ENCODE results near the gene SLPI.

DNA sequence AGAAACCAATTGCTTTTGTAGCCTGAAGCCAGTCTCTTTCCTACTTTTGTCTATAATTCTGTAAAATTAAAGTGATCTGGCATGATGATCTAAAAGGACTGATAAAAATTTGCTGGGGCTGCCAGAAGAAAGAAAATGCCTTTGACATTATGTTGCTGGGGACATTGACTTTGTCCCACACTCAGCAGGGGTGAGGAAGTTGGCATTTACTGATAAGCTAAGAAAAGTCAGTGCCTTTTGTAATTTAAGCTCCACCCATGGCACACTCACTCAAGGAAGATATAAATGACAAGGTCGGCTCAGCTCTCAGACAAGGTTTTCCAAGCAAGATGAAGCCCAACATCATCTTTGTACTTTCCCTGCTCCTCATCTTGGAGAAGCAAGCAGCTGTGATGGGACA, 47.6 kb downstream of the SLPI start, which contains the start of gene SEMG1:
- TF ChIP-seq CTCF (conservative IDR thresholded peaks at IDR 0.05) (no peak), ZFX (IDR thresholded peaks at IDR 0.05) (no peak)
